ENCODE results near the gene SP7.
"Not testable (repeated sequence)": the region's sequence is repeated elsewhere in the genome, so short reads cannot be mapped to it uniquely, and the experiment has no call there.

The SP7 gene

GRCh38 chr12:53379389-53380103 is 43.4 kb upstream of the SP7 start:
- DNase-seq, result peak; percentile 100
- Histone ChIP-seq H3K9me3 (no peaks in the 10 kb centered on the region), H3K4me3 (peak overlapping the region; percentile 74 to 75), H3K4me1 (peaks cover 0 to 43% (median 34%) of the 10 kb centered on the region in 4 donors), H3K27me3 (no peaks in the 10 kb centered on the region), H3K36me3 (peaks cover 26 to 30% (median 28%) of the 10 kb centered on the region in 3 donors), H3K27ac (peak overlapping the region; percentile 95 to 98)
- intact Hi-C loops (cut with DNase I; ENCODE audit: low total_unique reads), result no loop called here
- TF ChIP-seq, protein P1, sequence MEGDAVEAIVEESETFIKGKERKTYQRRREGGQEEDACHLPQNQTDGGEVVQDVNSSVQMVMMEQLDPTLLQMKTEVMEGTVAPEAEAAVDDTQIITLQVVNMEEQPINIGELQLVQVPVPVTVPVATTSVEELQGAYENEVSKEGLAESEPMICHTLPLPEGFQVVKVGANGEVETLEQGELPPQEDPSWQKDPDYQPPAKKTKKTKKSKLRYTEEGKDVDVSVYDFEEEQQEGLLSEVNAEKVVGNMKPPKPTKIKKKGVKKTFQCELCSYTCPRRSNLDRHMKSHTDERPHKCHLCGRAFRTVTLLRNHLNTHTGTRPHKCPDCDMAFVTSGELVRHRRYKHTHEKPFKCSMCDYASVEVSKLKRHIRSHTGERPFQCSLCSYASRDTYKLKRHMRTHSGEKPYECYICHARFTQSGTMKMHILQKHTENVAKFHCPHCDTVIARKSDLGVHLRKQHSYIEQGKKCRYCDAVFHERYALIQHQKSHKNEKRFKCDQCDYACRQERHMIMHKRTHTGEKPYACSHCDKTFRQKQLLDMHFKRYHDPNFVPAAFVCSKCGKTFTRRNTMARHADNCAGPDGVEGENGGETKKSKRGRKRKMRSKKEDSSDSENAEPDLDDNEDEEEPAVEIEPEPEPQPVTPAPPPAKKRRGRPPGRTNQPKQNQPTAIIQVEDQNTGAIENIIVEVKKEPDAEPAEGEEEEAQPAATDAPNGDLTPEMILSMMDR (IDR thresholded peaks at IDR 0.05), result no peak

- Histone ChIP-seq H3K9me3 (no peaks in the 10 kb centered on the region), H3K4me3 (peak overlapping the region; percentile 58 to 65), H3K36me3 (peaks cover 21 to 23% (median 21%) of the 10 kb centered on the region in 3 donors), H3K27me3 (no peaks in the 10 kb centered on the region), H3K27ac (peak overlapping the region; percentile 89 to 95), H3K4me1 (peaks cover 0 to 36% (median 27%) of the 10 kb centered on the region in 4 donors)
- TF ChIP-seq, protein P1 (IDR thresholded peaks at IDR 0.05), result no peak
- no peak for DNase-seq
- intact Hi-C loops (cut with DNase I; ENCODE audit: low total_unique reads), result no loop called here
These were observed 42.7 kb upstream of the SP7 start for GRCh38 chr12:53378724-53379388.

DNA sequence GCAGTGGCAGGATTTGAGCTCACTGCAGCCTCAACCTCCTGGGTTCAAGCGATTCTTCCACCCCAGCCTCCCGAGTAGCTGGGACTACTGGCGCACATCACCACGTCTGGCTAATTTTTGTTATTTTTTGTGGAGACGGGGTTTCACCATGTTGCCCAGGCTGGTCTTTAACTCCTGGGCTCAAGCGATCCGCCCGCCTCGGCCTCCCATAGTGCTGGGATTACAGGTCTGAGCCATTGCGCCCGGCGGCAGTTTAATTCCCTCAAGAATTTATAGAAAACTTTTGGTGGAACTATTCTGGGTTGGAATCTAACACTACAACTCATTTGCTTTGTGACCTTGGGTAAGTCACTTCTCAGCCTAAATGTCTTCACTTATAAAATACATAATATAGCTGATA is 42.1 kb upstream of the SP7 start:
- DNase-seq, result peak in 1 of 2 donors; percentile 59
- H3K27ac ChIP-seq, result peak overlapping the region; percentile 89 to 95

GRCh38 chr12:53376747-53377146 is 40.6 kb upstream of the SP7 start:
- peaks cover 0 to 2% (median 0%) of the 10 kb centered on the region in 3 donors for H3K36me3 ChIP-seq

More for the DNA sequence above, 42.1 kb upstream of the SP7 start:
- H3K4me1 ChIP-seq, result peaks cover 0 to 30% (median 22%) of the 10 kb centered on the region in 4 donors
- H3K9me3 ChIP-seq, result no peaks in the 10 kb centered on the region
- no peaks in the 10 kb centered on the region for H3K27me3 ChIP-seq
- intact Hi-C loops (cut with DNase I; ENCODE audit: low total_unique reads), result no loop called here
- H3K4me3 ChIP-seq, result no peak overlapping the region
- H3K36me3 ChIP-seq, result peaks cover 14 to 17% (median 15%) of the 10 kb centered on the region in 3 donors
- TF ChIP-seq, protein P1 (IDR thresholded peaks at IDR 0.05), result no peak

GRCh38 chr12:53374277-53374676 is 38.1 kb upstream of the SP7 start:
- peak overlapping the region in 1 of 2 donors; percentile 11 for H3K27ac ChIP-seq
- intact Hi-C loops (cut with DNase I; ENCODE audit: low total_unique reads); DNase-seq; H3K4me3 ChIP-seq; H3K9me3 ChIP-seq; H3K36me3 ChIP-seq; H3K27me3 ChIP-seq: not testable (repeated sequence)
- H3K4me1 ChIP-seq, result peaks cover 7 to 30% (median 18%) of the 10 kb centered on the region in 4 donors

More at GRCh38 chr12:53376747-53377146, 40.6 kb upstream of the SP7 start:
- DNase-seq, result no peak
- Histone ChIP-seq H3K9me3 (no peaks in the 10 kb centered on the region), H3K4me3 (no peak overlapping the region), H3K4me1 (peaks cover under 1 to 25% (median 15%) of the 10 kb centered on the region in 4 donors), H3K27me3 (no peaks in the 10 kb centered on the region), H3K27ac (no peak overlapping the region)
- TF ChIP-seq, protein P1 (IDR thresholded peaks at IDR 0.05), result no peak
- intact Hi-C loops (cut with DNase I; ENCODE audit: low total_unique reads), result no loop called here

DNA sequence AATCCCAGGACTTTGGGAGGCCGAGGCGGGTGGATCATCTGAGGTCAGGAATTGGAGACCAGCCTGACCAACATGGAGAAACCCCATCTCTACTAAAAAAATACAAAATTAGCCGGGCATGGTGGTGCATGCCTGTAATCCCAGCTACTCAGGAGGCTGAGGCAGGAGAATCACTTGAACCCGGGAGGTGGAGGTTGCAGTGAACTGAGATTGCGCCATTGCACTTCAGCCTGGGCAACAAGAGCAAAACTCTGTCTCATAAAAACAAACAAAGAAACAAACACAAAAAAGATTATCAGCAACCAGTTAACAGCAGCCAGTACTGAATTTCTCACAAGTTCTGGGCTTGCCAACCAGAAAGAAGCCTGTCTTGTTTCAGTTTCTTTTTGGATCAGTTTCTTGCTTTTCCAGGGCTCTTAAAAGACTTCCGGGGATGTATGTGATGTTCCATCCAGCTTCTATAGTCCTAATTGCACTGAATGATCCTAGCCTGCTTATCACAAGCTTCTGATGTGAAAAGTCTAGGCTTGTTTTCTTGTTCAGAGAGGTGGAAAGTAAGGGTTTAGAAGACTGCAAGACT is 37.5 kb upstream of the SP7 start:
- DNase-seq; H3K27me3 ChIP-seq; H3K4me3 ChIP-seq; intact Hi-C loops (cut with DNase I; ENCODE audit: low total_unique reads); H3K36me3 ChIP-seq; H3K9me3 ChIP-seq: not testable (repeated sequence)
- Histone ChIP-seq H3K27ac (peak overlapping the region; percentile 11 to 42), H3K4me1 (peaks cover 7 to 26% (median 18%) of the 10 kb centered on the region in 4 donors)

Measured in tibial artery (tissue), 4 donors.